Smooth muscle cell (in vitro differentiated cells): ENCODE measurements around the gene SLC7A8. TPM values are rescaled to one million over a fixed set of nuclear protein-coding genes. Genes with fewer than 3 reads are reported as not detected.

Experiments
- DNase-seq: peaks from one replicate; lab custom pipeline; 2025; ENCODE audit not compliant: unreplicated experiment; lab: John Stamatoyannopoulos, UW
- H2AFZ ChIP-seq: fragments of 200-600 bp; sonication (generic); 2 replicates; pipeline ENCODE4 v1.6.0; 2016; ENCODE audit warnings: antibody characterized with exemption, low read depth, mild to moderate bottlenecking
- H3F3A ChIP-seq: fragments of 200-600 bp; sonication (generic); 2 replicates; pipeline ENCODE4 v1.6.0; 2017; ENCODE audit warnings: antibody characterized with exemption, low read depth
- H3K27ac ChIP-seq: fragments of 200-600 bp; sonication (generic); 2 replicates; pipeline ENCODE4 v1.5.1; 2016; ENCODE audit warnings: low read depth, mild to moderate bottlenecking
- H3K27me3 ChIP-seq: fragments of 200-600 bp; sonication (generic); 2 replicates; pipeline ENCODE4 v1.6.1; 2016; ENCODE audit warnings: low read depth, mild to moderate bottlenecking
- H3K36me3 ChIP-seq: fragments of 200-600 bp; sonication (generic); 2 replicates; pipeline ENCODE4 v1.5.1; 2016; ENCODE audit warnings: low read depth
- H3K4me1 ChIP-seq: fragments of 200-600 bp; sonication (generic); 2 replicates; pipeline ENCODE4 v1.5.1; 2016; ENCODE audit warnings: low read depth
- H3K4me2 ChIP-seq: fragments of 200-600 bp; sonication (generic); 2 replicates; pipeline ENCODE4 v1.6.0; 2016; ENCODE audit warnings: mild to moderate bottlenecking
- H3K4me3 ChIP-seq: fragments of 200-600 bp; sonication (generic); 2 replicates; pipeline ENCODE4 v1.5.1; 2016; ENCODE audit warnings: mild to moderate bottlenecking
- H3K79me2 ChIP-seq: fragments of 200-600 bp; sonication (generic); 2 replicates; pipeline ENCODE4 v1.6.0; 2016; ENCODE audit warnings: low read depth, mild to moderate bottlenecking
- H3K9ac ChIP-seq: fragments of 200-600 bp; sonication (generic); 2 replicates; pipeline ENCODE4 v1.6.0; 2016; ENCODE audit warnings: low read depth
- H3K9me3 ChIP-seq: fragments of 200-600 bp; sonication (generic); replicated peaks from 2 replicates; pipeline ENCODE4 v1.5.1; 2016; ENCODE audit warnings: low read depth
- H4K20me1 ChIP-seq: fragments of 200-600 bp; sonication (generic); 2 replicates; pipeline ENCODE4 v1.6.0; 2016; ENCODE audit warnings: low read depth
- CTCF ChIP-seq: fragments of 200-600 bp; sonication (generic); IDR thresholded peaks from 2 replicates; pipeline ENCODE4 v1.5.1; 2017; ENCODE audit warnings: borderline replicate concordance, mild to moderate bottlenecking, antibody characterized with exemption; ENCODE audit not compliant: insufficient read depth, poor library complexity, severe bottlenecking
- WGBS: methylation state at CpG from one replicate; pipeline ENCODE4 v1.1.7; 2016; ENCODE audit warnings: low lambda C conversion rate; 5-methylcytosine and 5-hydroxymethylcytosine counted together
- polyA plus RNA-seq: library from polyadenylated mRNA; unstranded; fragments of >200 nt; fragmentation: Nextera tagmentation; extraction: Ambion mirVana; gene quantifications from 2 replicates; pipeline ENCODE4 v1.2.1, GENCODE V29; 2016
- total RNA-seq: library from RNA; depleted of rRNA; stranded (reverse); fragments of >200 nt; gene quantifications from 2 replicates; pipeline ENCODE4 v1.2.3, GENCODE V29; 2014

SLC7A8 gene
- total and polyA plus RNA-seq, 2 experiments from 2014 or later, result 16.4 to 26.0 TPM

- no peak for DNase-seq
- WGBS, result 88% methylated on average over 4 of the region's 4 CpGs
Observed at GRCh38 chr14:23162800-23163199, 20.7 kb downstream of the SLC7A8 start.

GRCh38 chr14:23162005-23162404 lies 21.5 kb downstream of the SLC7A8 start:
- peaks cover 3% of the 10 kb centered on the region for H3F3A ChIP-seq
- no peaks in the 10 kb centered on the region for H3K9me3 ChIP-seq
- no peak overlapping the region for H3K4me3 ChIP-seq
- H3K27me3 ChIP-seq, result no peaks in the 10 kb centered on the region
- no peak overlapping the region for H2AFZ ChIP-seq
- DNase-seq, result no peak
- H3K4me2 ChIP-seq, result no peak overlapping the region
- peaks cover 21% of the 10 kb centered on the region for H3K4me1 ChIP-seq
- no peak overlapping the region for H3K9ac ChIP-seq
- TF ChIP-seq CTCF, result no peak
- no peaks in the 10 kb centered on the region for H3K79me2 ChIP-seq
- H3K36me3 ChIP-seq, result no peaks in the 10 kb centered on the region
- no peak overlapping the region for H3K27ac ChIP-seq
- no peaks in the 10 kb centered on the region for H4K20me1 ChIP-seq
- 89% methylated on average over 5 of the region's 5 CpGs for WGBS

More at GRCh38 chr14:23162800-23163199, 20.7 kb downstream of the SLC7A8 start:
- no peaks in the 10 kb centered on the region for H3K9me3 ChIP-seq
- H3K4me1 ChIP-seq, result peaks cover 29% of the 10 kb centered on the region
- H3K36me3 ChIP-seq, result no peaks in the 10 kb centered on the region
- no peak overlapping the region for H3K4me3 ChIP-seq
- H2AFZ ChIP-seq, result no peak overlapping the region
- peaks cover 10% of the 10 kb centered on the region for H3F3A ChIP-seq
- no peaks in the 10 kb centered on the region for H3K79me2 ChIP-seq
- H4K20me1 ChIP-seq, result no peaks in the 10 kb centered on the region
- no peaks in the 10 kb centered on the region for H3K27me3 ChIP-seq
- no peak overlapping the region for H3K27ac ChIP-seq
- no peak overlapping the region for H3K4me2 ChIP-seq
- no peak overlapping the region for H3K9ac ChIP-seq
- TF ChIP-seq CTCF, result no peak

- H3K4me2 ChIP-seq, result peak overlapping the region; percentile 73
- H3K79me2 ChIP-seq, result no peaks in the 10 kb centered on the region
- H3F3A ChIP-seq, result peaks cover 5% of the 10 kb centered on the region
- no peak for TF ChIP-seq CTCF
- peak overlapping the region; percentile 56 for H3K27ac ChIP-seq
- no peaks in the 10 kb centered on the region for H3K27me3 ChIP-seq
- H3K9me3 ChIP-seq, result no peaks in the 10 kb centered on the region
- 39% methylated on average over 11 of the region's 11 CpGs for WGBS
- H3K9ac ChIP-seq, result no peak overlapping the region
- DNase-seq, result peak; percentile 9
- no peak overlapping the region for H2AFZ ChIP-seq
- no peak overlapping the region for H3K4me3 ChIP-seq
- H3K4me1 ChIP-seq, result peaks cover 18% of the 10 kb centered on the region
- H3K36me3 ChIP-seq, result no peaks in the 10 kb centered on the region
- H4K20me1 ChIP-seq, result no peaks in the 10 kb centered on the region
Observed at GRCh38 chr14:23160924-23161522, 22.4 kb downstream of the SLC7A8 start.

- peaks cover 12% of the 10 kb centered on the region for H3F3A ChIP-seq
- no peak overlapping the region for H3K27ac ChIP-seq
- H2AFZ ChIP-seq, result no peak overlapping the region
- no peaks in the 10 kb centered on the region for H4K20me1 ChIP-seq
- H3K27me3 ChIP-seq, result no peaks in the 10 kb centered on the region
- DNase-seq, result no peak
- TF ChIP-seq CTCF, result no peak
- 50% methylated on average over 1 of the region's 1 CpG for WGBS
- H3K4me2 ChIP-seq, result no peak overlapping the region
- no peak overlapping the region for H3K9ac ChIP-seq
- no peaks in the 10 kb centered on the region for H3K79me2 ChIP-seq
- H3K9me3 ChIP-seq, result no peaks in the 10 kb centered on the region
- peaks cover 32% of the 10 kb centered on the region for H3K4me1 ChIP-seq
- no peak overlapping the region for H3K4me3 ChIP-seq
- no peaks in the 10 kb centered on the region for H3K36me3 ChIP-seq
Observed at GRCh38 chr14:23159532-23159931, 23.9 kb downstream of the SLC7A8 start.
